GM19372 (cell line): ENCODE data around the gene SLC66A1.

Experiments used
- ATAC-seq: cut with Tn5 transposase; IDR thresholded peaks from one replicate; pipeline ENCODE4 v1.9.1; 2021; ENCODE audit warnings: mild to moderate bottlenecking, low read depth, moderate library complexity; ENCODE audit not compliant: unreplicated experiment

SLC66A1 gene

DNA sequence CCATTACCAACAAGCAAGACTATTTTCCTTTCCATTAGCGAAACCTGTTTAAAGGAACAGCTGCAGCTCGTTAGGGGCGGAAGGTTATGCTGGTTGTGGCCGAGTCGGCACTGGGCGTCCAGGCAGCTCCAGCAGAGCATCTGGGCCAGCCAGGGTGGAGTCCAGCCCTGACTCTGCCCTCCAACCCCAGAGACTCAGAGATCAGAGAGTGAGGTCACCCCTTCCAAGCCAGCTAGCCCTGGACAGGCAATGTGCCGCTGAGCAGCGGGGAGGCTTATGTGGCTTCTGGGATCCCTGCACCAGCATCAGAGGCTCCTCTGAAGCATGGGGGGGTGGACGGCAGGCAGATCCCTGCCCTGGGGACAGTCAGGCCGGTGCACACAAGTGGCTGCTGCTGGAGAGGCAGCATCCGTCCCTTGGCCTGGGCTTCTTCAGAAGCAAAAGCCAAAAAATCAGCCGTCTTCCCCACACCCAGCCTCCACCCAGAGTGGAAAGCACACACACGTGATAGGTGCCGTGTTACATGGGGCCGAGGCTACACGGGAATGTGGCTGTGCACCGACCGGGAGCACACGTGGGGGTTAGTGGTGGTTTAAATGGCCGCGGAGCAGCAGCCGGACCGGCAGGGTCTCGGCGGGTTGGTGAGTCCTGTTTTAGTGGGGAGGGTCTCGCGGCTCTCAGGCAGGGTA, 30.1 kb downstream of the SLC66A1 start:
- ATAC-seq = no peak

DNA sequence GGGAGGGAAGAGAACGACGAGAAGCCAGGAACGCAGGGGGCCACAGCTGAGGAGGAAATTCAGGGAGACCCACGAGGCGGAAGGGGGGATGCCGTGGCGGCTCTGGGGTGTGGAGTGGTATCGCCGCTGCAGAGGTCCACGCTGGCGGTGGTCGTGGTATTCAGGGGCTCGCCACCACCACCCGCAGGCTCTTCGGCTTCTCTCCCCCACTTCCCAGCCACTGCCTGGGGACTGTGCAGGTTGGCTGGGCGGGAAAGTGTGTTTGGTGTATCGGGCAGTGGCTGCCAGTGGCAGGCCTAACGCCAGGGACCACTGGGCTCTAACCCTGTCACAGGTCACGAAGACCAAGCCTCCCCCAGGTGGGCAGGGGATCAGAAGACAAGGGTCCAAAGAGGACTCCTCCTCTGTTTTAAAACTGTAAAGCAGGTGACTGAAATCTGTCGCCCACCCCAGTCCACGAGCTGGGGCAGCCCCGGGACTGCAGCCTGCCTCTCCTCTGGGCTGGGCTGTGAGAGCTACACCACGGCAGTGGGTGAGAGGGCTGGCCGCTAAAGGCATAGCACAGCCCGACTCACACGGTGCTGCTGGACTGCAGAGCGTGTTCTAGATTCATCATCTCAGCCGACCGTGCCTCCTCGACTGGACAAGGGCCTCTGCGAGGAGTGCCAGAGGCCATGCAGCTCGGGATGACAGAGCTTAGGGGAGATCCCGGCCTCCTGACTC, 30.9 kb downstream of the SLC66A1 start:
- no peak for ATAC-seq

DNA sequence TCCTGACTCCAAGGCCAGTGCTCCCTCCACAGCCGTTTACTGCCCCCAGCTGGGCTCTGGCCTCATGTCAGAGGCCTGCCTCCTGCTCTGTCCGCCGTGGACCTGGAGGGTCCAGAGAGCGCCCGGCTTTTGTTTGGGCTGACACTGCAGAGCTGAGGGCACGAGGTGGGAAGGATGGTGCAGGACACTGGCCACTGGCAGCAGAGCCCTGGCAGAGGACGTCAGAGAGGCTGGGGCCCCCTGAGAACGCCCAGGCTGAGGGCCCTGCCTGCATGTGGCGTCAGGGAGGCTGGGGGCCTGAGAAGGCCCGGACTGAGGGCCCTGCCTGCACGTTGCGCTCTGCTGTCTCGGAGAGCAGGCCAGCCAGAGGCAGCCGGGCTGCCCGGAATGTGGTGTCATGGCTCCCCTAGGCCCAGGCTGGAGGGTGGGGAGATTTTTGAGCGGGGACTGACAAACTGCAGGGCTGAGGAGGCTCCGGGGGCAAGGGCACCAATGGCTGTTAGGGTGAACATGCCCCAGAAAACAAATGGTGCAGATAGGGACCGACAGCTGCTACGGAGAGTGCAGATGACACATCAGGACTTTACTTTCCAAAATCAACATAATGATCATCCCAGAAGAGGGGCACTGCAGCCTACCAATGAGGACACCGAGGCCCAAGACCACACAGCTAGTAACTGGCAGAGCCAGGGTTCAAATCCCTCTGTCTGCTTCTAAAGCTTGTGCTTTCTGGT, 31.7 kb downstream of the SLC66A1 start:
- no peak for ATAC-seq

DNA sequence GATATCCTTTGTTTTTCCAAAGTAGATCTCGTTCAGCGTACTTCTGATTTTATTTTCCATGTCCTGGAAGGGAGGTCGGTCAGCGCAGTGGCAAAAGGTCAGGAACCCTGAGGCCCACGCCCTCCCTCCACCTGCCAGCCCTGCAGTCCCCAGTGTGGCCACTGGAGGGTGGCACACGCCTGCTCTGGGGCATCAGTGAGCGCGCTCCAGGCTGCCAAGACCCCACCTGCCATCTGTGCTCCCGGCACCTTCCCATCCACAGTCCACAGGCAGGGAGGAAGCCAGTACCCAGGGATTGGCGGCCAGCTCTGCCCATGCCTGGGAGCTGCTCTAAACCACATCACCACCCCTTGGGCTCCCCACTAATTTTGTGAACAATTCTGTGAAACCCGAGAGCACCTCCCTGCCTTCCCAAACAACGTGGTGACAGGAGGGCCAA, 32.3 kb downstream of the SLC66A1 start:
- ATAC-seq = no peak

DNA sequence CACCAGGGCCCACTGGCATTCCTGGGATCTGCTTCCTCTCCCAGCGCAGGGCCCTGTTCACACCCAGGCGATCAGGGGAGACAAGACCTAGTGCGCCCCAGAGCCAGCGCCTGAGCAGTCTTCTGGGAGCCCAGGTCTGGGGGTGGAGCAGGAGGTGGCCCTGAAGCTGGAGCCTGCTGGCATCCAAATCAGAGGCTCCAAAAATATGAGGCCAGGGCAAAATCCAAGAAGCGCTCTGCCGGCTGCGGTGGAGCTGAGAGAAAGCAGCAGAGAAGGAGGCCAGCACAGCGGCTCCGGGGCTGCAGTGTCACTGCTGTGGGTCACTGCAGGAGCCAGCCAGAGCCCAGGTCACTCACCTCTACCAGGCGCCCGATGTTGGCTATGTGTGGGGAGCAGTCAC, 32.7 kb downstream of the SLC66A1 start:
- no peak for ATAC-seq

DNA sequence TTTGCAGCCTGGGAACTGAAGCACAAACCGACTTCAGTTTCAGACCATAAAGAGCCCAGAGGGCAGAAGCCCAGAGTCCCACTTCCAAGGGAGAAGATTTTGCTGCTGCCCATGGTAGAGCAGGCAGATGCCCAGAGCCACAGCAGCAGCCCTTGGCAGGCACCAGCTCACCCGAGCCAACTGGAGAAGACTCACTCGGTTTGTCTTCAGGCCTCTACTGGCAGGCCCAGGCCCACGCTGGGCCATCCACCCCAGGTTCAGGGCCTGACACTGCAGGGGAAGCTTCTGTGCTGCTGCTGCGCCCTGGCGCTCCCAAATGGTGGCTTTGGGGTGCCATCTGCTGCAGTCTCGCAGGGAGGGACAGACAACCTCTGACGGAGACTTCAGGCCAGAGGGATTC, 33.3 kb downstream of the SLC66A1 start:
- no peak for ATAC-seq

DNA sequence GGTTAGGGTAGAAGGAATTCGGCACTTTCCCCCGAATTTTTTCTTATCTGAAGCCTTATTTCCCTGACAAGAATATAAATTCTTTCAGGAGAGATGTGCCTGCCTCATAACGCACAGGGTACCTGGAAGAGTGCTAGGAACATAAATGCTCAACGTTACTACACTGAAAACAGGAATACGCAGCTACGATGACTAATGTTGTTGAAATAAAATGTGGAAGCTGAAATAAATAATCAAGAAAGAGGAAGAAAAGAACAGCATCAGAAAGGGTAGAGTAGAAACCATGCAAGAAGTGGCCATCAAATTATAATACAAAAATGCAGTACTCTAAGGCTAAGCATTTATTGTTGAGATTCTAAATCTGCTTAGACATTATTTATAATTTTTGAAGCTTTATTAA, 33.9 kb downstream of the SLC66A1 start:
- ATAC-seq = no peak

DNA sequence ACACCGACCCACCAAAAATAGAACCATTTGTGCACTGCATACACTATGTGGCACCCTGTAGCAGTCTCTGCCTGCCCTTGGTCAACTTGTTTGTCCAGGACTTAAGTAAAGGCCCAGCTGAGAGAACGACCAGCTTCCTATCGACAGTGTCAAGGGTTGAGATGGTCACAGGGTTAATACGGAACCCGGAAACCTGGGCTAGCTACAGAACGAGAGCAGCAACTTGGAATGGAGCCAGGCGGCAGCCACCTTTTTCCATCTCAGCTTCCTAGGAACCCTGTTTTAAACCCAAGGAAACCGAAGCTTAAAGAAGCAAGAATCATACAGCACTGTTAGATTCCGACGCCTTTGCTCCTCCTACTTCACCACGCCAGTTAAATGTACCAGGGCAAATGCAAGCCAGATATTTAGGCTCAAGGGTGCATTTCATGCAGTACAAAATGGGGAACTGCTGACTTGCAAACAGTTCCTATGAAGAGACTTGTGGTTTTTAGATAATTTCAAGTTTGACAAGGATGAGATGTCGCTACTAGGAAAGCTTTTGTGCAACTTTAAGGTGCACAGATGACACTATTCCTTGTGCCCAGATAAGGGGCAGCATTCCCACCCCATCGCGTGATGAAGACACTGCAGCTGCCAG, 35.5 kb downstream of the SLC66A1 start:
- no peak for ATAC-seq

DNA sequence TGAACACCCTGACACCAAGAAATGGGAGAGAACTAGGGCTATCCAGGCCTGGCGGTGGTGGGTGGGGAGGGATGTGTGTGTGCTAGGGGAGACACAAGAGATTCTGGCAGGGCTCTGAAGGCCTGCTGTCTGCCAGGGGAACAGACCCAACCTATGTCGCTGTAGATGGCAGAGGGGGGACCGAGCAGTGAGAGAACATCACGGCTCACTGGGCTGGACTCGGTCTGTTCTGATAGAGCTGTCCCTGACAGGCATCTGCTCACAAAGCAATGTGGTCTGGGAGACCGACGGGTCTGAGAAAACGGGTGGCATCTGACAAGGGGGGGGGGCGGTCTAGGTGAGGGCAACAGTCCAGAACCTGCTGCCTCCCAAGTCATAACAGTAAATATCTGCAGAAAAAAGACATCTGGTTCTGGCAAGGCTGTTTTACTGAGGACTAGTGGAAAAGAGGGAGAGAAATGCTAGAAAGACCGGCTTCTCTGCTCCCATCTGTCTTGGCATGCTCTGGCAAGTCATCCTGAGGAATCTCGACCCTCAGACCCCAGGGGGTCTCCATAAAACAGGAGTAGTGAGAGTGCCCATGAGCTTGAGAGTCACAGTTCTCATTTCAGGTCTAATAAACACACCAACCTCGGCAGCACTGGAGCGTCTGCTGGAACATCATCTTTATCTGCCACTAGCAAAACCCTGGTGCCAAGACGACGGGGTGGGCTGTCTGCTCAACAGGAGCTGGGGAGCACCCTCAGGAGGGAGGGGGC, 36.5 kb downstream of the SLC66A1 start:
- no peak for ATAC-seq

DNA sequence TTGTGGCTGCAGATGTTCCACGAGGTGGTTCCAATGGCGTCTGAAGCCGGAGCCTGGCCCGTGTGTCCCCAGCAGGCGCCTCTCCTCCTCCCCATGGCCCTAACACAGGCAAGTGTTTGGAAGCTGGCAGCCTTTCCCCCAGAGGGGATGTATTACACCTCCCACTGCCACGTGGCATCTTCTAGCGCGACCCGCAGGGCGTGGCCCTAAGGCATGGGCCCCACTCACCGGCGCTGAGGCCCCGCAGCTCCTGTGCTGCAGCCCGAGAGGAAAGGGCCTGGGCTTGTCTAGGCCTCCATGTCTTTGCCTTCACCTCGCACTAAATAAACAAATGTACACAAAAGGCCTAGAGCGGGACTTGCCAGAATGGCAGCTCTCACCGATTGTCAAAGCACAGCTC, 37.9 kb downstream of the SLC66A1 start:
- no peak for ATAC-seq

DNA sequence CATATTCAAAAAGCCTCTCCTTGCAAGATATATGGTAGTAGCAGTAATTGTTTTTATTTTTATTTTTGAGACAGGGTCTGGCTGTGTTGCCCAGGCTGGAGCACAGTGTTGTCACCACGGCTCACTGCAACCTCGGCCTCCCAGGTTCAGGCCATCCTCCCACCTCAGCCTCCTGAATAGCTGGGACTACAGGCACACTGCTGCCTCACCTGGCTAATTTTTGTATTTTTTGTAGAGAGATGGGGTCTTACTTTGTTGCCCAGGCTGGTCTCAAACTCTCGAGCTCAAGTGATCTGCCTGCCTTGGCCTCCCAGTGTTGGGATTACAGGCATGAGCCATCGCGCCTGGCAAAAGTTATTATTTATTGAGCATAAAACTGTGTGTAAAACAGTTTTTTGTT, 38.4 kb downstream of the SLC66A1 start:
- no peak for ATAC-seq

DNA sequence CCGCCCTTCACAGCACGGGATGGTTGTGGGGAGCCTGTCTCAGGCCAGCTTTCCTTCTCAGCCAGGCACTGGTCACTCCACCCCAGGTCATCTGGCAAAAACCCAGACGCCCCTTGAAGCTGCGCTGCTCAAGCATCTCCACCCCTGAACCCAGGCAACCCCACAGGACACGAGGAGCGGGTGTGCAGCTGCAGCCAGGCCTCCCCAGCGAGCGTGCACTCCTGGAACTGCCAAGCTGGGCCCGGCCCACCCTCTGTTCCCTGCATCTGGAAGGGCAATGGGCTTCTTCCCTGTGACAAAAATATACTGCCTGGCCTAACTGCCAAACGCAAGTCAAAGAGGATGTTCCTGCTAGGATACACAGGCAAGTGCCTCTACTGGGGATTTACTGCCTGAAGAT, 39.7 kb downstream of the SLC66A1 start:
- ATAC-seq = no peak

DNA sequence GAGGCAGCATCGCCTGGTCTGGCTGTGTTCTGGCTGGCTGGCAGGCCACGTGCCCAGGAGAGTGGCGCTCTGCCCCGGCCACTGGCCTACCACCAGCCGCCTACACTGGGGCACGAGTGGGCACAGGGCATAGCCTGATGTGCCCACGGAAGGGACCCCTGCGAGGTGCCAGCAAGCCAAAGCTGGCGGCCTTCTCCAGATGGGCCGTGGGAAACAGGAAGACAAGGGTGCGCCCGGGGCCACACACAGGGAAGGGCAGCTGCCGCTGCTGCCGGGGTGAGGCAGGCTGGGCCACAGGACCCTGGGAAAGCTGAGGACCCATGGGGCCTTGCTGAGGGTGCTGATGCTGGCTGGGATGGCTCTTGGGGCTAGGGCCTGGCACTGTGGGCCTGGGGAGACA, 40.7 kb downstream of the SLC66A1 start:
- ATAC-seq = no peak

DNA sequence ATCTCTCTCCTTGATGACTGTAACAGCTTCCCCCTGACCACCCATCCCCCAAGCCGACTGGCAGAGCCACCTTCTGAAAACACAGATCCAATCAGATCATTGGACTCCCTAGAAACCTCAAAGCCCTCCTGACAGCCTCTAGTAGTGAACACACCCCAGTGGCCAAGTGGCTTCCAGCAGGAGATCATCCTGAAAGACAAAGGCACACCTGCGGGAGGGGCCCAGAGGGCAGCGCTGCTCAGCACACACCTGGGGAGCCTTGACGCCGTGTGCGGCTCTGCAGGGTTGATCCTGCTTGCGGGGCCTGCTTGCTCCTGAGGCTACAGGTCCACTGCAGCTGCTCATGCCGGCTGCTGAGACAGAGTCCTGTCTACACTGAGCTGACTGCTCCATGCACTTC, 41.5 kb downstream of the SLC66A1 start:
- ATAC-seq = no peak

DNA sequence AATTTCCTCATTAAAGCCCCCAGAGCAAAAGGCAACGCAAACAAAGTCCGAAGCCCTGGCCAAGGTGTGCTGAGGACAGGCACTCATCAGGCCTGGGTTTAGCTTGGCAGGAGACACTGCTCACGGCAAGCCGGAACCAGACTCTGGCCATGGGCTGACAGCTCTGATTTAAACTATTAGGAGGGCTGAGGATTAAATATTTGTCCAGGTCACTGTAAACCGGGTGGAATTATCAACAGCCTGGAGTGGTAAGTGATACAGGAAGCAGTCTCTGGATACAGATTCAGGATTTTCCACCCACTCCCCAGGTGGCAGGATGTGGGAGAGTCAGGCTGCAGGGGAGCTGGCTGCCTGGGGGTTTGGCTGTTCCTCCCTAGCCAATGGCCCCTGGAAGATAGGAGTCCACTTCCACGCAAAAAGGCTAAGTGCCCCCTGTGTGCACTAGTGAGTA, 42.4 kb downstream of the SLC66A1 start:
- no peak for ATAC-seq

DNA sequence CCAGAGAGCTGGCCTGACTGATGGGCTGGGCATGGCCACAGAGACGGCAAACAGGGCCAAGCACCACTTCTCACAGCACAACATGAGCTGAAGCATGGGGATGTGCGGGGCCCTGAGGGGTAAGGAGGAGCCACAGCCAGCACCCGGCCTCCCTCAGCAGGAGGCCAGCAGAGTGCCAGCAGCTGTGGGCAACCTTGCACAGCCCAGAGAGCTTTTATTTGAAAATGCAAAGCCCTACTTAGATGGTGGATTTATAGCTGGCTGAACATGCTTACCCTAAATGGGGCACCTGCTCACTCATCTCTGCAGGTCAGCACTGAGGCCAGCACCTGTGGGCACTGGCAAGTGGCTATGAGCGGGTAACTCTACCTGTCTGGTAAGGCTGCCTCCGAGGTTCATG, 44.1 kb downstream of the SLC66A1 start:
- no peak for ATAC-seq

DNA sequence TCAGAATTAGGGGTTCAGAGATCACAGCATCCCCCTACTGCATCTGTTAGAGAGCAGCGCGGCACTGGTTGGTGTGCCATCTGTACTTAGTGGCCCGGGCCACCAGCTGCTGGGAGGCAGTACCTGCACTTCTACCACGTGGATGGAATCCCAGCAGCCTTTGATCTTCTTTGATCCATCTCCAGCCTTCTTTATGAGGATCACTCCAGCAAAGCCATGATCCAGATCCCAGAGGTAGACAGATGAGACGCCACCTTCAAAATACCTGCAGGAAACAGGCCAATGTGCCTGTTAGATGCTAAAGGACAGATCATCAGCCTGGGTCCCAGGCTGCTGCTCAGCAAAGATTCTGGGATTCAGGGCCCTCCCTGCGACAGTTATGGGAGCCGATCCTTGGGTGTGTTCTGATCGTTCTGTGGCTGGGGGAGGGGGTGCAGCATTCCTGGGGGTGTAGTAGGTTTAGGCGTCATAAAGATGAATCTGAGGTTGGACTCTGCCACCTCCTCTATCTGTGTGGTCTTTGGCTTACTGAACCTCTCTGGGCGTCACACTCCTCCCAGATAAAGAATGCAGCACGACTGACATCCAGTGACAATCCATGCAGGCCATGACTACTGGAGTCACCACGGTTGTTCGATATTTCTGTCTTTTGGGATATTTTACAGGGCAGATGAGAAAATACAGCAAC, 45.3 kb downstream of the SLC66A1 start:
- ATAC-seq = no peak

DNA sequence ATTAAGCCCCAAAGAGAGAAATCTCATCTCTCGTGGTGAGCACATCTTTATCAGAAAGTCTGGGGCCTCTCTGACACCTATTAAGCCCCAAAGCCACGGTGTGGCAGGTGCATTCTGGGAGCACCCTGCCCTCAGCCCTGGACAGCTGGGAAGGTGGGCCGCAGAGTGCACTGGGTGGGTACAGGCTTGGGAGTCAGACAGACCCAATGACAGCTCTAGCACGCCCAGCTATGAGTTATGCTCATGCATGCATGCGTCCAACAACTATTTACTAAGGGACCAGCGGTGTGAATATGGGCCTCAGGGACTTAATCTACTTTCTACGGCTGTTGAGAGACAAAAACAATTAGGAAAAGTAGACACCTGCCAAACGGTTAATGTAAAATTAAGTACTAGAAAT, 46.6 kb downstream of the SLC66A1 start:
- ATAC-seq = no peak

DNA sequence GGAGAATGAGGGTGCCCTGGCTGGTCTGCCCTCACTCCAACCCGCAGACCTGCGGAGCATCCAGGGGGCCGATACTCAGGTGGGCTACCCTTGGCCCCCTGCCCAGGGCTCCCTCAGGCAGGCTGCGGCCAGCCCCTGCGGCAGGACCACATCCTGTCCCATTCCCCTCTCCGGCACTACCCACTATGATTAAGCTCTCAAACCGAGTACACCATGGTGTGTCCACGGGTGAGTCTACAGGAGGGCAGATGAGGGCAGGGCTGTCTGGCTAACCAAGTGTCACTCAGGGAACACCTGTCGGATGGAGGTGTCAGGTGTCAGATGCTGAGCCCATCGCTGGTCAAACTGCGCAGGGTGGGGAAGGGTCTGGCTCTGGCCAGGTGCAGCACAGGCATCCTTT, 47.2 kb downstream of the SLC66A1 start:
- ATAC-seq = no peak

DNA sequence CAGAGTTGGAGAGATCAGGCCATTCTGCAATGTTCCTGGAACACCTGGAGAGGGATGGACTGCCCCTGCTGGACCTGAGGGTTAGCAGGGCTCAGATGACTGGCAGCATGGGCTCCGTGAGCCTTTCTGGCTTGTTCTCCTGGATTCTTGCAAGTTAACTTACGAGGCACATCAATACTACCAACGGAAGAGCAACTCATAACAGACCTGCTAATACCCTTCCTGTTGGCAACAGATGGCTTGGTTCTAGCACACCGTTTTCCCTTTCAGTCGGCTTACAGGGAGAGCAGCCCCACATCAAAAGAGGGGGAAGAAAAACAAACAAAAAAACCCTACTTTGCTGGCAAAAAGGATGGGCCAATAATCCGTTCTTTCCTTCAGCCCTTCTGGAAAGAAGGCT, 47.9 kb downstream of the SLC66A1 start:
- ATAC-seq = no peak
